HUES48 (cell line): ENCODE measurements around the gene GRK6.

ENCODE experiments used
- H3K27ac ChIP-seq: one replicate; pipeline ENCODE4 v1.7.0; 2013; ENCODE audit warnings: low read depth, low read length, inconsistent platforms
- H3K27me3 ChIP-seq: 2 replicates; pipeline ENCODE4 v1.6.1; 2013; ENCODE audit warnings: mild to moderate bottlenecking, low read length; ENCODE audit not compliant: control insufficient read depth, insufficient read depth
- H3K36me3 ChIP-seq: 2 replicates; pipeline ENCODE4 v1.6.1; 2013; ENCODE audit warnings: low read length; ENCODE audit not compliant: control insufficient read depth, insufficient read depth
- H3K4me1 ChIP-seq: 2 replicates; pipeline ENCODE4 v1.6.1; 2013; ENCODE audit warnings: mild to moderate bottlenecking, low read length; ENCODE audit not compliant: control insufficient read depth, insufficient read depth
- H3K4me3 ChIP-seq: 2 replicates; pipeline ENCODE4 v1.5.1; 2013; ENCODE audit warnings: mild to moderate bottlenecking, low read depth, low read length
- H3K9ac ChIP-seq: 2 replicates; pipeline ENCODE4 v1.6.1; 2013; ENCODE audit warnings: mild to moderate bottlenecking, low read depth, low read length, moderate library complexity
- H3K9me3 ChIP-seq: 2 replicates; pipeline ENCODE4 v1.6.1; 2013; ENCODE audit warnings: low read length; ENCODE audit not compliant: control insufficient read depth, insufficient read depth

The GRK6 gene

GRCh38 chr5:177475563-177476427, 49.3 kb downstream of the GRK6 start:
- H3K36me3 ChIP-seq, result peaks cover 15% of the 10 kb centered on the region
- no peak overlapping the region for H3K4me3 ChIP-seq
- H3K9ac ChIP-seq, result no peak overlapping the region
- peaks cover 34% of the 10 kb centered on the region for H3K4me1 ChIP-seq
- H3K27me3 ChIP-seq, result no peaks in the 10 kb centered on the region
- H3K9me3 ChIP-seq, result no peaks in the 10 kb centered on the region
- no peak overlapping the region for H3K27ac ChIP-seq

- H3K4me1 ChIP-seq, result peaks cover 25% of the 10 kb centered on the region
- H3K9me3 ChIP-seq, result no peaks in the 10 kb centered on the region
- H3K36me3 ChIP-seq, result peaks cover 8% of the 10 kb centered on the region
- no peak overlapping the region for H3K9ac ChIP-seq
- H3K4me3 ChIP-seq, result no peak overlapping the region
- no peaks in the 10 kb centered on the region for H3K27me3 ChIP-seq
- no peak overlapping the region for H3K27ac ChIP-seq
These were observed 50.2 kb downstream of the GRK6 start for GRCh38 chr5:177476531-177477233.

GRCh38 chr5:177477701-177478477, 51.4 kb downstream of the GRK6 start:
- H3K36me3 ChIP-seq, result peaks cover 11% of the 10 kb centered on the region; the same call in 1 of the 2 replicates
- peaks cover 20% of the 10 kb centered on the region for H3K4me1 ChIP-seq
- H3K9me3 ChIP-seq, result no peaks in the 10 kb centered on the region
- no peak overlapping the region for H3K9ac ChIP-seq
- H3K4me3 ChIP-seq, result no peak overlapping the region
- no peaks in the 10 kb centered on the region for H3K27me3 ChIP-seq
- H3K27ac ChIP-seq, result peak overlapping the region; percentile 28

GRCh38 chr5:177478711-177479646, 52.5 kb downstream of the GRK6 start:
- Histone ChIP-seq H3K9ac (no peak overlapping the region), H3K4me1 (peaks cover 18% of the 10 kb centered on the region), H3K9me3 (no peaks in the 10 kb centered on the region), H3K4me3 (no peak overlapping the region), H3K27me3 (no peaks in the 10 kb centered on the region), H3K36me3 (peaks cover 20% of the 10 kb centered on the region), H3K27ac (no peak overlapping the region)

GRCh38 chr5:177479774-177480173, 53.3 kb downstream of the GRK6 start:
- Histone ChIP-seq H3K4me1 (peaks cover 12% of the 10 kb centered on the region), H3K27ac (no peak overlapping the region), H3K9ac (no peak overlapping the region), H3K36me3 (peaks cover 27% of the 10 kb centered on the region), H3K4me3 (no peak overlapping the region), H3K9me3 (no peaks in the 10 kb centered on the region), H3K27me3 (no peaks in the 10 kb centered on the region)

- no peak overlapping the region for H3K4me3 ChIP-seq
- H3K9me3 ChIP-seq, result no peaks in the 10 kb centered on the region
- peaks cover 45% of the 10 kb centered on the region for H3K36me3 ChIP-seq
- H3K27ac ChIP-seq, result no peak overlapping the region
- no peaks in the 10 kb centered on the region for H3K27me3 ChIP-seq
- no peak overlapping the region for H3K9ac ChIP-seq
- H3K4me1 ChIP-seq, result no peaks in the 10 kb centered on the region
These were observed 55.9 kb downstream of the GRK6 start for GRCh38 chr5:177482359-177482795.

GRCh38 chr5:177483042-177483441, 56.6 kb downstream of the GRK6 start:
- Histone ChIP-seq H3K9ac (no peak overlapping the region), H3K4me3 (no peak overlapping the region), H3K4me1 (no peaks in the 10 kb centered on the region), H3K27ac (no peak overlapping the region), H3K9me3 (no peaks in the 10 kb centered on the region), H3K27me3 (no peaks in the 10 kb centered on the region), H3K36me3 (peaks cover 52% of the 10 kb centered on the region)

- H3K27me3 ChIP-seq, result no peaks in the 10 kb centered on the region
- no peak overlapping the region for H3K27ac ChIP-seq
- H3K9me3 ChIP-seq, result no peaks in the 10 kb centered on the region
- no peak overlapping the region for H3K9ac ChIP-seq
- no peaks in the 10 kb centered on the region for H3K4me1 ChIP-seq
- peaks cover 63% of the 10 kb centered on the region for H3K36me3 ChIP-seq
- H3K4me3 ChIP-seq, result no peak overlapping the region
These were observed 57.8 kb downstream of the GRK6 start for GRCh38 chr5:177483994-177484901.

- no peak overlapping the region for H3K27ac ChIP-seq
- no peaks in the 10 kb centered on the region for H3K9me3 ChIP-seq
- H3K4me1 ChIP-seq, result no peaks in the 10 kb centered on the region
- H3K27me3 ChIP-seq, result no peaks in the 10 kb centered on the region
- no peak overlapping the region for H3K4me3 ChIP-seq
- peaks cover 69% of the 10 kb centered on the region for H3K36me3 ChIP-seq
- H3K9ac ChIP-seq, result no peak overlapping the region
These were observed 58.5 kb downstream of the GRK6 start for GRCh38 chr5:177484902-177485549.
